HepG2 (cell line): ENCODE data around the gene KAT7. TPM values are rescaled to one million over a fixed set of nuclear protein-coding genes. Genes with fewer than 3 reads are reported as not detected.

Experiments
- ATF4 ChIP-seq, 2 experiments: fragments of 450-650 bp in 1 of 2; sonication (generic) in 1 of 2; formaldehyde crosslinking; IDR thresholded peaks; 2 replicates each; pipeline versions ENCODE4 v1.5.0 to v1.8.0; 2020 to 2022; ENCODE audit warnings: mild to moderate bottlenecking in 1 of 2, missing genetic modification reagents in 1 of 2
- CENPT ChIP-seq: sonication (generic); formaldehyde crosslinking; IDR thresholded peaks from 2 replicates; pipeline ENCODE4 v1.8.0; 2022; ENCODE audit warnings: low read depth, mild to moderate bottlenecking, moderate library complexity, missing genetic modification reagents
- GABPB1 ChIP-seq: IDR thresholded peaks from 2 replicates; pipeline ENCODE4 v1.6.1; 2016; ENCODE audit warnings: mild to moderate bottlenecking, missing genetic modification reagents, moderate library complexity, missing compliant biosample characterization
- IRF2 ChIP-seq: IDR thresholded peaks from 2 replicates; pipeline ENCODE4 v1.6.1; 2018; ENCODE audit warnings: missing genetic modification reagents, missing compliant biosample characterization
- KDM3A ChIP-seq: IDR thresholded peaks from 2 replicates; pipeline ENCODE4 v1.6.1; 2018; ENCODE audit warnings: low read depth, missing compliant biosample characterization
- MEIS1 ChIP-seq: sonication (generic); formaldehyde crosslinking; IDR thresholded peaks from 2 replicates; pipeline ENCODE4 v1.9.0; 2021; ENCODE audit warnings: mild to moderate bottlenecking, missing genetic modification reagents, moderate library complexity, borderline replicate concordance
- NFKB2 ChIP-seq: sonication (generic); formaldehyde crosslinking; IDR thresholded peaks from 2 replicates; pipeline ENCODE4 v1.4.0; 2020; ENCODE audit warnings: missing genetic modification reagents, borderline replicate concordance
- PATZ1 ChIP-seq: sonication (generic); formaldehyde crosslinking; IDR thresholded peaks from 2 replicates; pipeline ENCODE4 v1.4.0; 2020; ENCODE audit warnings: missing genetic modification reagents
- PHF21A ChIP-seq: sonication (generic); formaldehyde crosslinking; IDR thresholded peaks from 2 replicates; pipeline ENCODE4 v1.5.0; 2020; ENCODE audit warnings: mild to moderate bottlenecking, missing genetic modification reagents
- RBM22 ChIP-seq: fragments of 200-400 bp; formaldehyde crosslinking; optimal IDR thresholded peaks from 2 replicates; pipeline ENCODE3; 2017; ENCODE audit warnings: mild to moderate bottlenecking, low read length, moderate library complexity
- SMC3 ChIP-seq: IDR thresholded peaks from 2 replicates; pipeline ENCODE4 v1.6.1; 2011; ENCODE audit warnings: low read length, improper control_type of control experiment
- SP4 ChIP-seq: sonication (generic); formaldehyde crosslinking; IDR thresholded peaks from 2 replicates; pipeline ENCODE4 v1.8.1; 2023; ENCODE audit warnings: mild to moderate bottlenecking, missing genetic modification reagents
- SRSF1 ChIP-seq: fragments of 200-400 bp; formaldehyde crosslinking; optimal IDR thresholded peaks from 2 replicates; pipeline ENCODE3; 2017; ENCODE audit warnings: mild to moderate bottlenecking, low read depth, low read length, moderate library complexity
- TBL1XR1 ChIP-seq: fragments of 150-350 bp; IDR thresholded peaks from 2 replicates; pipeline ENCODE4 v1.6.1; 2014; ENCODE audit warnings: borderline replicate concordance, low read length; ENCODE audit not compliant: partially characterized antibody
- THAP8 ChIP-seq: sonication (generic); formaldehyde crosslinking; IDR thresholded peaks from 2 replicates; pipeline ENCODE4 v1.5.1; 2020; ENCODE audit warnings: missing genetic modification reagents, mild to moderate bottlenecking, borderline replicate concordance
- ZNF276 ChIP-seq: sonication (generic); formaldehyde crosslinking; IDR thresholded peaks from 2 replicates; pipeline ENCODE4 v1.4.0; 2020; ENCODE audit warnings: mild to moderate bottlenecking, low read depth, missing genetic modification reagents
- ZNF768 ChIP-seq: sonication (generic); formaldehyde crosslinking; IDR thresholded peaks from 2 replicates; pipeline ENCODE4 v1.4.0; 2020; ENCODE audit warnings: missing genetic modification reagents
- ZNF792 ChIP-seq: IDR thresholded peaks from 2 replicates; pipeline ENCODE4 v1.6.1; 2016
- polyA plus RNA-seq, 8 experiments: library from polyadenylated mRNA; depleted of rRNA in 3 of 8; stranded (reverse) in 7 of 8; unstranded in 1 of 8; fragments of >200 nt; fragmentation: Illumina TruSeq in 4 of 8; extraction: Trizol in 4 of 8; gene quantifications; 2 replicates each; pipeline versions ENCODE4 v1.2.1 to v1.2.3, GENCODE V29; 2011 to 2016; ENCODE audit warnings: low read depth in 4 of 8, missing spikeins in 1 of 8, mixed read lengths in 1 of 8; ENCODE audit not compliant: insufficient read depth in 1 of 8
- total RNA-seq, 5 experiments: library from RNA; depleted of rRNA; stranded (reverse); fragments of >200 nt; fragmentation: Illumina TruSeq; extraction: Trizol; gene quantifications; 2 replicates each; pipeline ENCODE4 v1.2.3, GENCODE V29; 2016; ENCODE audit warnings: low read depth in 1 of 5
- TF ChIP-seq, protein P1 (sequence below), 2 experiments: sonication (generic) in 1 of 2; formaldehyde crosslinking in 1 of 2; IDR thresholded peaks; 2 replicates each; pipeline versions ENCODE4 v1.4.0 to v1.6.1; 2018 to 2020; ENCODE audit warnings: missing genetic modification reagents in 2 of 2, borderline replicate concordance in 1 of 2, low read depth in 1 of 2, mild to moderate bottlenecking in 1 of 2, missing biosample characterization in 1 of 2
- TF ChIP-seq, protein P2 (sequence below): sonication (generic); IDR thresholded peaks from 2 replicates; pipeline ENCODE4 v1.6.1; 2016; ENCODE audit warnings: low read depth, borderline replicate concordance

KAT7 gene
- total and polyA plus RNA-seq, 2 of the 13 experiments (the other 11 are each of a cell fraction or from before 2014, with no cell fraction given) = 21.2 to 39.2 TPM

DNA sequence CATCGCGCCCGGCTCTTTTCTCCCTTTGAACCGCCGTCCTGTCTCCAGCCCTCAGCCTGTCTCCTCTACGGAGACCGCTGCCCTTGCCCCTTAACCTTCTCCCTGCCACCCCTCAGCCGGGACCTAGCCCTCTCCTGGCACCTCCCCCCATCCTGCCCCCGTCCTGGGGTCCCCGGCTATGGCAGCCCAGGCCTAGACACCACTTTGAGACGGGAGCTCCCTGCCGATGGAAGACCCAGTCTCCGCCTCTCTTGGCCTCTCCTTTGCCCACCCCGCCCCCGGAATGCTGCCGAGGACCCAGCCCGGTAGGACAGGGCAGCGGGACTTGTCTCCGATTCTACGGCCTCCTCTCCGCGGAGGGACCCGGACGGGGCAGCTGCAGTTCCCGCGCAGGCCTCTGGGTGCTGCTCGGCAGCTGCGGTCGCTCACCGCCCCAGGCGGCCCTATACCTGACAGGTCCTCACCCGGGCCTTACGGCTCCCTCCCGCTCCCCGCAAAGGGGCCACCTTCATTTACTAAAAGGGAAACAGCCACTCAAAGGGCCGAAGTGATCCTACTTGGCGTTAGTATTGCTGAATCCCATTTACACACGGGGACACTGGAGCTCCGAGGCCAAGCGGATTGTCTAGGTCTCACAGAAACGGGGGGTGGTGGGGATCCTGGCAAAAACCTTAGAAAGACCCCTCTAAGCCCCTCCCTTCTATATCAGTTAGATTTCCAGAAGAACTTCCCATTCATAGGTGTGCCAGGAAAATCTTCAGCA, 92.0 kb downstream of the KAT7 start (continued):
- TF ChIP-seq THAP8 (CRISPR knock-in tag) (0 out of 2 replicates have a peak, but pooled peaks have one; percentile 2), RBM22 (no peak), SP4 (peak; percentile 54; the same call in 1 of the 2 replicates), IRF2 (CRISPR knock-in tag) (peak; percentile 53; the same call in 1 of the 2 replicates), PHF21A (no peak), ZNF768 (CRISPR knock-in tag) (peak; percentile 29; the same call in 1 of the 2 replicates), NFKB2 (CRISPR knock-in tag) (no peak), ATF4 (CRISPR knock-in tag; IDR thresholded peaks at IDR 0.05) (no peak), MEIS1 (CRISPR knock-in tag) (peak; percentile 78; the same call in 1 of the 2 replicates), KDM3A (CRISPR knock-in tag) (peak; percentile 83; the same call in 1 of the 2 replicates), SRSF1 (peak; percentile 36), ZNF276 (CRISPR knock-in tag) (peak; percentile 58; the same call in 1 of the 2 replicates), SMC3 (peak; percentile 59; the same call in 1 of the 2 replicates), TBL1XR1 (peak; percentile 28), CENPT (no peak), ZNF792 (CRISPR knock-in tag) (no peak), GABPB1 (CRISPR knock-in tag) (peak; percentile 58; the same call in 1 of the 2 replicates), PATZ1 (CRISPR knock-in tag) (peak; percentile 19; the same call in 1 of the 2 replicates)
- TF ChIP-seq, protein P1, sequence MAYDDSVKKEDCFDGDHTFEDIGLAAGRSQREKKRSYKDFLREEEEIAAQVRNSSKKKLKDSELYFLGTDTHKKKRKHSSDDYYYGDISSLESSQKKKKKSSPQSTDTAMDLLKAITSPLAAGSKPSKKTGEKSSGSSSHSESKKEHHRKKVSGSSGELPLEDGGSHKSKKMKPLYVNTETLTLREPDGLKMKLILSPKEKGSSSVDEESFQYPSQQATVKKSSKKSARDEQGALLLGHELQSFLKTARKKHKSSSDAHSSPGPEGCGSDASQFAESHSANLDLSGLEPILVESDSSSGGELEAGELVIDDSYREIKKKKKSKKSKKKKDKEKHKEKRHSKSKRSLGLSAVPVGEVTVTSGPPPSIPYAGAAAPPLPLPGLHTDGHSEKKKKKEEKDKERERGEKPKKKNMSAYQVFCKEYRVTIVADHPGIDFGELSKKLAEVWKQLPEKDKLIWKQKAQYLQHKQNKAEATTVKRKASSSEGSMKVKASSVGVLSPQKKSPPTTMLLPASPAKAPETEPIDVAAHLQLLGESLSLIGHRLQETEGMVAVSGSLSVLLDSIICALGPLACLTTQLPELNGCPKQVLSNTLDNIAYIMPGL (CRISPR knock-in tag; IDR thresholded peaks at IDR 0.05; ENCODE audit: borderline replicate concordance in 1 of 2, low read depth in 1 of 2) = peak; percentile 64 to 76; a peak in 3 of 4 replicates
- TF ChIP-seq, protein P2, sequence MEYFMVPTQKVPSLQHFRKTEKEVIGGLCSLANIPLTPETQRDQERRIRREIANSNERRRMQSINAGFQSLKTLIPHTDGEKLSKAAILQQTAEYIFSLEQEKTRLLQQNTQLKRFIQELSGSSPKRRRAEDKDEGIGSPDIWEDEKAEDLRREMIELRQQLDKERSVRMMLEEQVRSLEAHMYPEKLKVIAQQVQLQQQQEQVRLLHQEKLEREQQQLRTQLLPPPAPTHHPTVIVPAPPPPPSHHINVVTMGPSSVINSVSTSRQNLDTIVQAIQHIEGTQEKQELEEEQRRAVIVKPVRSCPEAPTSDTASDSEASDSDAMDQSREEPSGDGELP = no peak
